Panc1 (cell line): ENCODE measurements around the gene CST11. TPM values are rescaled to one million over a fixed set of nuclear protein-coding genes. Genes with fewer than 3 reads are reported as not detected.

ENCODE experiments used
- ATAC-seq: fragments of 200-7000 bp; cut with Tn5 transposase; 2 replicates; pipeline ENCODE4 v1.9.1; 2020; ENCODE audit warnings: mild to moderate bottlenecking, moderate library complexity
- BruUV-seq: library from RNA; stranded (reverse); fragments of 400-500 nt; replicated peaks from 2 replicates; lab custom pipeline; 2021; lab: Mats Ljungman, UMichigan
- CTCF ChIA-PET: fragments of 300-600 bp; sonication (Branson Sonifier 250); formaldehyde crosslinking; loops from one replicate; lab custom pipeline; 2022; ENCODE audit warnings: antibody characterized with exemption; lab: Charles Lee
- POLR2A ChIA-PET: fragments of 300-600 bp; sonication (Branson Sonifier 250); formaldehyde crosslinking; loops from one replicate; lab custom pipeline; 2022; ENCODE audit warnings: antibody characterized with exemption; lab: Charles Lee
- DNase-seq: peaks from one replicate; pipeline ENCODE4 v3.0.0-alpha.2; 2010; ENCODE audit warnings: low read depth, low spot score
- H3K27ac ChIP-seq: 2 replicates; pipeline ENCODE4 v1.5.1; 2011; ENCODE audit warnings: mild to moderate bottlenecking, low read length, inconsistent platforms
- H3K27me3 ChIP-seq: fragments of 200-500 bp; sonication (Bioruptor generic); 2 replicates; pipeline ENCODE4 v1.6.0; 2014; ENCODE audit warnings: low read length, inconsistent platforms; ENCODE audit not compliant: control insufficient read depth, insufficient read depth
- H3K36me3 ChIP-seq: fragments of 200-500 bp; sonication (Bioruptor generic); 2 replicates; pipeline ENCODE4 v1.5.1; 2014; ENCODE audit warnings: inconsistent platforms, mild to moderate bottlenecking, low read length, moderate library complexity; ENCODE audit not compliant: control insufficient read depth, insufficient read depth
- H3K4me1 ChIP-seq: 2 replicates; pipeline ENCODE4 v1.5.1; 2011; ENCODE audit warnings: inconsistent platforms, mild to moderate bottlenecking, low read length, moderate library complexity; ENCODE audit not compliant: control insufficient read depth, insufficient read depth
- H3K4me3 ChIP-seq, 2 experiments: 2 replicates each; pipeline ENCODE4 v1.5.1; 2011 to 2012; ENCODE audit warnings: low read depth in 2 of 2, low read length in 2 of 2, mild to moderate bottlenecking in 2 of 2, inconsistent platforms in 1 of 2, moderate library complexity in 1 of 2
- H3K9me3 ChIP-seq: fragments of 200-500 bp; sonication (Bioruptor generic); 2 replicates; pipeline ENCODE4 v1.5.1; 2014; ENCODE audit warnings: low read depth, mild to moderate bottlenecking, inconsistent platforms, low read length, moderate library complexity; ENCODE audit not compliant: control insufficient read depth, insufficient read depth
- CTCF ChIP-seq: fragments of 450-650 bp; IDR thresholded peaks from 2 replicates; pipeline ENCODE4 v1.5.1; 2017; ENCODE audit warnings: mild to moderate bottlenecking
- POLR2AphosphoS5 ChIP-seq: IDR thresholded peaks from 2 replicates; pipeline ENCODE4 v1.6.1; 2012; ENCODE audit warnings: mild to moderate bottlenecking, low read depth, low read length, moderate library complexity
- REST ChIP-seq, 2 experiments: IDR thresholded peaks; 2 replicates each; pipeline ENCODE4 v1.6.1; 2011 to 2012; ENCODE audit warnings: low read depth in 2 of 2, control low read depth in 1 of 2, low read length in 1 of 2, mild to moderate bottlenecking in 1 of 2, moderate library complexity in 1 of 2; ENCODE audit not compliant: insufficient read depth in 1 of 2
- SIN3A ChIP-seq: IDR thresholded peaks from 2 replicates; pipeline ENCODE4 v1.6.1; 2012; ENCODE audit warnings: low read depth, mild to moderate bottlenecking, low read length, moderate library complexity, borderline replicate concordance; ENCODE audit not compliant: insufficient read depth
- TCF7L2 ChIP-seq: IDR thresholded peaks from 2 replicates; pipeline ENCODE4 v1.6.1; 2011; ENCODE audit warnings: mild to moderate bottlenecking, low read depth, low read length, inconsistent platforms
- in situ Hi-C: cut with HindIII; loops from 2 replicates; pipeline ENCODE4 v1.10.0; 2016; ENCODE audit warnings: low sequenced_read_pairs, low pct_unique_long_range_greater_than_20kb
- intact Hi-C: fragments of 100-400 bp; cut with micrococcal nuclease; formaldehyde crosslinking; loops from one replicate; pipeline ENCODE4 v1.10.0; 2022; ENCODE audit not compliant: unreplicated experiment
- total RNA-seq: library from RNA; stranded (reverse); gene quantifications from one replicate; pipeline ENCODE4 v1.2.1, GENCODE V29; 2021; ENCODE audit not compliant: unreplicated experiment

The CST11 gene
- total RNA-seq, 1 experiment from 2014 or later, result not detected

- no TSS peak for BruUV-seq
- POLR2A ChIA-PET, result no interaction called here
- H3K9me3 ChIP-seq, result no peaks in the 10 kb centered on the region
- DNase-seq (no peak), ATAC-seq (no peak)
- no peaks in the 10 kb centered on the region for H3K4me1 ChIP-seq
- no peak overlapping the region for H3K27ac ChIP-seq
- in situ Hi-C loops (no loop called here), intact Hi-C loops (no loop called here)
- no peaks in the 10 kb centered on the region for H3K36me3 ChIP-seq
- TF ChIP-seq POLR2AphosphoS5, result no peak
- no peak for TF ChIP-seq CTCF
- TF ChIP-seq SIN3A, result no peak
- no peak for TF ChIP-seq REST (IDR thresholded peaks at IDR 0.05; ENCODE audit: insufficient read depth in 1 of 2, low read depth in 2 of 2, low read length in 1 of 2)
- TF ChIP-seq TCF7L2, result no peak
- no peak overlapping the region for H3K4me3 ChIP-seq
- H3K27me3 ChIP-seq, result no peaks in the 10 kb centered on the region
- CTCF ChIA-PET, result interaction anchor here (0.8 kb wide), 1 partner anchor 13 kb away, joined by 10 read pairs; no protein-coding TSS in a partner anchor
Observed at GRCh38 chr20:23449421-23449820, 3.3 kb downstream of the CST11 start.

- TF ChIP-seq TCF7L2 (no peak), POLR2AphosphoS5 (no peak), CTCF (no peak), SIN3A (no peak), REST (IDR thresholded peaks at IDR 0.05; ENCODE audit: insufficient read depth in 1 of 2, low read depth in 2 of 2, low read length in 1 of 2) (no peak)
- in situ Hi-C loops, result no loop called here
- no peak for DNase-seq
- ATAC-seq, result no peak
- no peaks in the 10 kb centered on the region for H3K36me3 ChIP-seq
- H3K4me1 ChIP-seq, result no peaks in the 10 kb centered on the region
- no peak overlapping the region for H3K4me3 ChIP-seq
- no TSS peak for BruUV-seq
- CTCF ChIA-PET, result no interaction called here
- no peak overlapping the region for H3K27ac ChIP-seq
- H3K9me3 ChIP-seq, result no peaks in the 10 kb centered on the region
- H3K27me3 ChIP-seq, result no peaks in the 10 kb centered on the region
- intact Hi-C loops, result no loop called here
- POLR2A ChIA-PET, result no interaction called here
Observed at GRCh38 chr20:23448167-23448566, 4.5 kb downstream of the CST11 start.
